ENCODE results near the gene TBC1D16.

The TBC1D16 gene

GRCh38 chr17:79987187-79987934, 48.3 kb downstream of the TBC1D16 start:
- DNase-seq, result no peak

- DNase-seq, result no peak
Measured at GRCh38 chr17:79986411-79987186, 49.1 kb downstream of the TBC1D16 start.

GRCh38 chr17:79985943-79986391, 49.7 kb downstream of the TBC1D16 start:
- DNase-seq, result no peak

GRCh38 chr17:79985361-79985942, 50.2 kb downstream of the TBC1D16 start:
- no peak for DNase-seq

GRCh38 chr17:79984877-79985276, 50.8 kb downstream of the TBC1D16 start:
- no peak for DNase-seq

GRCh38 chr17:79984045-79984840, 51.4 kb downstream of the TBC1D16 start:
- no peak for DNase-seq

GRCh38 chr17:79983456-79983855, 52.2 kb downstream of the TBC1D16 start:
- no peak for DNase-seq

GRCh38 chr17:79982986-79983385, 52.7 kb downstream of the TBC1D16 start:
- DNase-seq, result no peak

GRCh38 chr17:79981661-79982101, 54.0 kb downstream of the TBC1D16 start:
- no peak for DNase-seq

- no peak for DNase-seq
Measured at GRCh38 chr17:79981090-79981489, 54.6 kb downstream of the TBC1D16 start.

GRCh38 chr17:79980246-79981043, 55.2 kb downstream of the TBC1D16 start:
- no peak for DNase-seq

GRCh38 chr17:79979816-79980215, 55.9 kb downstream of the TBC1D16 start:
- DNase-seq, result no peak

GRCh38 chr17:79979221-79979741, 56.4 kb downstream of the TBC1D16 start:
- DNase-seq, result no peak

- no peak for DNase-seq
Measured at GRCh38 chr17:79978548-79978855, 57.2 kb downstream of the TBC1D16 start.

GRCh38 chr17:79977708-79978547, 57.7 kb downstream of the TBC1D16 start:
- no peak for DNase-seq

- DNase-seq, result no peak
Measured at GRCh38 chr17:79977161-79977631, 58.5 kb downstream of the TBC1D16 start.

GRCh38 chr17:79976451-79976850, 59.2 kb downstream of the TBC1D16 start:
- no peak for DNase-seq

GRCh38 chr17:79975498-79976134, 60.1 kb downstream of the TBC1D16 start:
- DNase-seq, result no peak

- DNase-seq, result no peak
Measured at GRCh38 chr17:79974566-79975497, 60.8 kb downstream of the TBC1D16 start.
